Cardiac muscle cell (in vitro differentiated cells and primary cell): ENCODE results near the gene ZNF70. TPM values are rescaled to one million over a fixed set of nuclear protein-coding genes. Genes with fewer than 3 reads are reported as not detected.
"Not testable (repeated sequence)": the region's sequence is repeated elsewhere in the genome, so short reads cannot be mapped to it uniquely, and the experiment has no call there.

Experiments used
- DNase-seq, 2 donors: peaks; one replicate each; pipeline versions ENCODE4 v3.0.0 to v3.0.0-alpha.2; 2010 to 2017; ENCODE audit warnings: low read depth in 1 of 2, low spot score in 1 of 2
- H3K27ac ChIP-seq: fragments of 200-600 bp; sonication (generic); 2 replicates; pipeline ENCODE4 v1.5.1; 2016
- H3K27me3 ChIP-seq: fragments of 200-600 bp; sonication (generic); 2 replicates; pipeline ENCODE4 v1.6.0; 2016; ENCODE audit warnings: control low read depth
- H3K36me3 ChIP-seq: fragments of 200-600 bp; sonication (generic); 2 replicates; pipeline ENCODE4 v1.5.1; 2016; ENCODE audit warnings: control low read depth
- H3K4me1 ChIP-seq: fragments of 200-600 bp; sonication (generic); 2 replicates; pipeline ENCODE4 v1.8.1; 2017; ENCODE audit warnings: low read depth, mild to moderate bottlenecking, mixed run types
- H3K4me3 ChIP-seq: fragments of 200-600 bp; sonication (generic); 2 replicates; pipeline ENCODE4 v1.5.1; 2016; ENCODE audit warnings: mild to moderate bottlenecking
- H3K9me3 ChIP-seq: fragments of 200-600 bp; sonication (generic); 2 replicates; pipeline ENCODE4 v1.5.1; 2017; ENCODE audit warnings: low read depth, mild to moderate bottlenecking, control low read depth
- polyA plus RNA-seq: library from polyadenylated mRNA; unstranded; fragments of >200 nt; fragmentation: Nextera tagmentation; extraction: Ambion mirVana; gene quantifications from 2 replicates; pipeline ENCODE4 v1.2.1, GENCODE V29; 2016
- total RNA-seq: library from RNA; depleted of rRNA; stranded (reverse); fragments of >200 nt; gene quantifications from 2 replicates; pipeline ENCODE4 v1.2.3, GENCODE V29; 2016
- TF ChIP-seq, protein P1 (sequence below): IDR thresholded peaks from 2 replicates; pipeline ENCODE4 v1.5.1; 2012; ENCODE audit warnings: low read depth, mild to moderate bottlenecking, low read length

The ZNF70 gene
- total and polyA plus RNA-seq, 2 experiments from 2014 or later = 2.3 to 8.4 TPM

DNA sequence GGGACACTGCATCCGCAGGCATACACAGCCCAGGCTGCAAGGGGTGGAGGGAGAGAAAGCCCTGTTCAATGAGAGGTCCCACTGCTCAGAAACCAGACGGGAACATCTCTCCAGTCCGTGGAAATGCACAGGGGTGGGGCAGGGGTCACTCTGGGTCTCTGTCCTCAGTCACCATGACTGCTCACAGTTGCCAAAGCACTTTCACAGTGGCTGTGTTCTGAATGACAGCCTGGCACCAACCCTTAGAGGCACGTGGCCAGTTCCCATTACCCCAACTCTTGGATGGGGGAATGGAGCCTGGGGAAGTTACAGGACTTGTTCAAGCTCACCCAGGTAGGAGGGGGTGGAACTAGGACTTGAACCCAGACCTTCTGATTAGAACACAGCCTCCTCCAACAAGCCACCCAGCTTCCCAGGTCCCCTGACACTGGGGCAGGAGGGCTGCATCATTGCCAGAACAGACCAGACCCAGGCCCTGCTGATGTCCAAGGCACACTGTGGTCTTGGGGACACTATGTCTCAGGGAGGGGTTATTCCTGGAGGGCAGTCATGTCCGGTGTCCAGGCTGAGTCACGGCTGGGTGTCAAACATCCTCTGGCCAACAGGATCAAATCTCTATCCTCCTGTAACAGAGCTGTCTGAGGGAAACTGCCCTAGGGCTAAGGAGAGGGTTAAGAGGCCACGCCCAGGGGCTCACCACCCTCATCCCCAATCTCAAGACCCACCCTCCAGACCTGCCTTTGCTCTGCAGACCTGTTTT lies 8.2 kb downstream of the ZNF70 start:
- no peak overlapping the region for H3K4me3 ChIP-seq
- TF ChIP-seq, protein P1, sequence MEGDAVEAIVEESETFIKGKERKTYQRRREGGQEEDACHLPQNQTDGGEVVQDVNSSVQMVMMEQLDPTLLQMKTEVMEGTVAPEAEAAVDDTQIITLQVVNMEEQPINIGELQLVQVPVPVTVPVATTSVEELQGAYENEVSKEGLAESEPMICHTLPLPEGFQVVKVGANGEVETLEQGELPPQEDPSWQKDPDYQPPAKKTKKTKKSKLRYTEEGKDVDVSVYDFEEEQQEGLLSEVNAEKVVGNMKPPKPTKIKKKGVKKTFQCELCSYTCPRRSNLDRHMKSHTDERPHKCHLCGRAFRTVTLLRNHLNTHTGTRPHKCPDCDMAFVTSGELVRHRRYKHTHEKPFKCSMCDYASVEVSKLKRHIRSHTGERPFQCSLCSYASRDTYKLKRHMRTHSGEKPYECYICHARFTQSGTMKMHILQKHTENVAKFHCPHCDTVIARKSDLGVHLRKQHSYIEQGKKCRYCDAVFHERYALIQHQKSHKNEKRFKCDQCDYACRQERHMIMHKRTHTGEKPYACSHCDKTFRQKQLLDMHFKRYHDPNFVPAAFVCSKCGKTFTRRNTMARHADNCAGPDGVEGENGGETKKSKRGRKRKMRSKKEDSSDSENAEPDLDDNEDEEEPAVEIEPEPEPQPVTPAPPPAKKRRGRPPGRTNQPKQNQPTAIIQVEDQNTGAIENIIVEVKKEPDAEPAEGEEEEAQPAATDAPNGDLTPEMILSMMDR = no peak
- DNase-seq = no peak
- no peaks in the 10 kb centered on the region for H3K27me3 ChIP-seq
- H3K36me3 ChIP-seq = peaks cover 15% of the 10 kb centered on the region
- H3K27ac ChIP-seq = no peak overlapping the region
- no peaks in the 10 kb centered on the region for H3K9me3 ChIP-seq
- H3K4me1 ChIP-seq = no peaks in the 10 kb centered on the region

DNA sequence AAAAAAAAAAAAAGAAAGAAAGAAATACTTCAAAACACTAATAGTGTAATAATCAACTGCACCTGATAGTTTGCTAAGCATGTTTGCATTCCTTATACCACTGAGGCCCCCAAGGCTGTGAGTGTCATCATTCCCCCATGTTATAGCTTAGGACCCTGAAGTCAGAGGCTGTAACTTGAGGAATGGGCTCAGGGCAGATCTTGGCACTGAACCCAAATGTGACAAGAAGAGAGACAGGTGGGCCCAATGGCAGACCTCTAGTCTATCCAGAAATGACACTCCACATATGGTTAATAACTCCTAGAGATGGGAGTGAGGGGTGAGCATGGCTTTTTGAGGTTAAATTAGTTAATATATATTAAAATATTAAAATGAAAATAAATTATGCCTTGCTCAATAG lies 13.2 kb downstream of the ZNF70 start:
- no peaks in the 10 kb centered on the region for H3K9me3 ChIP-seq
- H3K36me3 ChIP-seq = no peaks in the 10 kb centered on the region
- TF ChIP-seq, protein P1 = no peak
- H3K4me1 ChIP-seq = no peaks in the 10 kb centered on the region
- DNase-seq = no peak
- H3K27me3 ChIP-seq = no peaks in the 10 kb centered on the region
- H3K27ac ChIP-seq = no peak overlapping the region
- H3K4me3 ChIP-seq = no peak overlapping the region

DNA sequence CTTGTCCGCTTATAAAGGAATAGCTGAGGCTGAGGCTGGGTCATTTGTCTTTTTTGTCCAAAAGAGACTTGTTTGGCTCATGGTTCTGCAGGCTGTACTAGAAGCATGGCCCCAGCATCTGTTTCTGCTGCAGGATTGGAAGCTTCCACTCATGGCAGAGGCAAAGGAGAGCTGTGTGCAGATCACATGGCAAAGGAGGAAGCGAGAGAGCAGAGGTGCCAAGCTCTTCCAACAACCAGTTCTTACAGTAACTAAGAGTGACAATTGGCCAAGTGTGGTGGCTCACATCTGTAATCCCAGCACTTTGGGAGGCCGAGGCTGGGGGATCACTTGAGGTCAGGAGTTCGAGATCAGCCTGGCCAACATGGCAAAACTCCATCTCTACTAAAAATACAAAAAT lies 22.8 kb downstream of the ZNF70 start:
- not testable (repeated sequence) for H3K36me3 ChIP-seq, H3K4me3 ChIP-seq, H3K27ac ChIP-seq, H3K4me1 ChIP-seq, H3K9me3 ChIP-seq, DNase-seq, H3K27me3 ChIP-seq

DNA sequence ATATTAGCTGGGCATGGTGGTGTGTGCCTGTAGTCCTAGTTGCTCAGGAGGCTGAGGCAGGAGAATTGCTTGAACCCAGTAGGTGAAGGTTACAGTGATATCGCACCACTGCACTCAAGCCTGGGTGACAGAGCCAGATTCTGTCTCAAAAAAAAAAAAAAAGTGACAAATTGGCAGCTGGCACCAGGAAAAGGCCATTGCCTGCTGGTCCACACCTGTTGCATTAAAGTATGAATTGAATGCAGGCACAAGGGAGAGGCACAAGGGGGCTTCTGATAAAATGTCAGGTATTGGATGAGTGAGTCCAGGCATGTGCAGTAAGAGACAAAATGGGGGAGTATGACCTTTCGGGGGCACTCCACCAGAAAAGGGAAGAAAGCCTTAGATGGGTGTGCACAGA lies 28.2 kb downstream of the ZNF70 start:
- H3K27me3 ChIP-seq = no peaks in the 10 kb centered on the region
- H3K4me1 ChIP-seq = no peaks in the 10 kb centered on the region
- no peak overlapping the region for H3K4me3 ChIP-seq
- H3K9me3 ChIP-seq = no peaks in the 10 kb centered on the region
- no peak for DNase-seq
- H3K27ac ChIP-seq = no peak overlapping the region
- H3K36me3 ChIP-seq = no peaks in the 10 kb centered on the region
- TF ChIP-seq, protein P1 = no peak

DNA sequence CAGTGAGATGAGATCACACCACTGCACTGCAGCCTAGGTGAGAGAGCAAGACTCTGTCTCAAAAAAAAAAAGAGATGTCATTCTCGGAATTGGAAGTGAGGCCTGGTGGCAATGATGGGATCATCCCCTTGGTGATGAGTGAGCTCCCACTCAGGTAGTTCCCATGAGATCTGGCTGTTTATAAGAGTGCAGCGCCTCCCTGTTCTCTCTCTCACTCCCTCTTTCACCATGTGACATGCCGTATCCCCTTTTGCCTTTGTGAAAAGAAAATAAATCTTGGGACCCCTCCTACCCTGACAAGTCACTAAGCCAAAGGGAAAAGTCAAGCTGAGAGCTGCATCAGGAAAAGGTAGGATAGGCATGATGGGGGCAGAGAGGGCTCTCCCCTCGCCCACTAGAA lies 28.8 kb downstream of the ZNF70 start:
- DNase-seq = no peak
- no peak overlapping the region for H3K4me3 ChIP-seq
- H3K4me1 ChIP-seq = no peaks in the 10 kb centered on the region
- H3K27me3 ChIP-seq = no peaks in the 10 kb centered on the region
- no peak overlapping the region for H3K27ac ChIP-seq
- H3K36me3 ChIP-seq = no peaks in the 10 kb centered on the region
- H3K9me3 ChIP-seq = no peaks in the 10 kb centered on the region
- TF ChIP-seq, protein P1 = no peak

DNA sequence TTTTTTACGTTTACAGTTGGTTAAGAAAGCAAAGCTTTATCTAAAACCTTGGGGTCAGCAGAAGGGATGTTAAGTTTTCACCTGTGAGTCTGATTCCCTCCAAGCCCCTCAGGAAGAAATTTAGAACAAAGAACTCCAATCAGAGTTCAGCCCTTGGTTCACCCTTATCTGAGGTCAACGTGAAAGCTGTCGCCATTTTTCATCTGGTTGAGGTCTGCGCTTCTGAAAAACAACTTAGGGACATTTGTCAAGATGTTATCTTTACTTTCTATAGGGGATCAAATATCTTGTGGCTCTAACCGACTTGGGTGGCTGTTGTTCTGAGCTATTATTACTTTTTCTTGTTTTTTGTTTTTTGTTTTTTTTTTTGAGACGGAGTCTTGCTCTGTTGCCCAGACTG lies 30.1 kb downstream of the ZNF70 start:
- no peaks in the 10 kb centered on the region for H3K4me1 ChIP-seq
- no peaks in the 10 kb centered on the region for H3K36me3 ChIP-seq
- H3K9me3 ChIP-seq = no peaks in the 10 kb centered on the region
- TF ChIP-seq, protein P1 = no peak
- no peaks in the 10 kb centered on the region for H3K27me3 ChIP-seq
- no peak for DNase-seq
- no peak overlapping the region for H3K4me3 ChIP-seq
- H3K27ac ChIP-seq = no peak overlapping the region
